Neural progenitor cell (in vitro differentiated cells): ENCODE measurements around the gene NFE2L3. TPM values are rescaled to one million over a fixed set of nuclear protein-coding genes. Genes with fewer than 3 reads are reported as not detected.

ENCODE experiments used
- DNase-seq: peaks from one replicate; pipeline ENCODE4 v3.0.0-alpha.2; 2016; ENCODE audit warnings: low spot score
- H2AFZ ChIP-seq: fragments of 200-600 bp; sonication (generic); replicated peaks from 2 replicates; pipeline ENCODE4 v1.6.1; 2016; ENCODE audit warnings: antibody characterized with exemption
- H3F3A ChIP-seq: fragments of 200-600 bp; sonication (generic); 2 replicates; pipeline ENCODE4 v1.6.1; 2016; ENCODE audit warnings: antibody characterized with exemption, low read depth
- H3K27ac ChIP-seq: fragments of 200-600 bp; sonication (generic); 2 replicates; pipeline ENCODE4 v1.5.1; 2016; ENCODE audit warnings: mild to moderate bottlenecking
- H3K27me3 ChIP-seq: fragments of 200-600 bp; sonication (generic); 2 replicates; pipeline ENCODE4 v1.6.1; 2016; ENCODE audit warnings: mild to moderate bottlenecking, moderate library complexity
- H3K36me3 ChIP-seq: fragments of 200-600 bp; sonication (generic); 2 replicates; pipeline ENCODE4 v1.5.1; 2016
- H3K4me1 ChIP-seq: fragments of 200-600 bp; sonication (generic); 2 replicates; pipeline ENCODE4 v1.6.1; 2016; ENCODE audit warnings: mixed run types
- H3K4me2 ChIP-seq: fragments of 200-600 bp; sonication (generic); 2 replicates; pipeline ENCODE4 v1.6.1; 2016
- H3K4me3 ChIP-seq: fragments of 200-600 bp; sonication (generic); 2 replicates; pipeline ENCODE4 v1.5.1; 2016
- H3K79me2 ChIP-seq: fragments of 200-600 bp; sonication (generic); 2 replicates; pipeline ENCODE4 v1.6.1; 2016; ENCODE audit warnings: low read depth
- H3K9ac ChIP-seq: fragments of 200-600 bp; sonication (generic); 2 replicates; pipeline ENCODE4 v1.6.1; 2016
- H3K9me3 ChIP-seq: fragments of 200-600 bp; sonication (generic); 2 replicates; pipeline ENCODE4 v1.5.1; 2016; ENCODE audit warnings: low read depth
- H4K20me1 ChIP-seq: fragments of 200-600 bp; sonication (generic); 2 replicates; pipeline ENCODE4 v1.6.1; 2016; ENCODE audit warnings: low read depth
- H3K27ac Mint-ChIP-seq: 3 replicates; pipeline ENCODE4 v1.8.0; 2021; ENCODE audit warnings: mixed read lengths
- H3K27me3 Mint-ChIP-seq: 2 replicates; pipeline ENCODE4 v1.8.0; 2022; ENCODE audit warnings: low read depth, mild to moderate bottlenecking, inconsistent platforms, moderate library complexity, mixed read lengths; ENCODE audit not compliant: insufficient read depth
- H3K36me3 Mint-ChIP-seq: 3 replicates; pipeline ENCODE4 v1.8.0; 2021; ENCODE audit warnings: mixed read lengths
- H3K4me1 Mint-ChIP-seq: 3 replicates; pipeline ENCODE4 v1.8.0; 2021; ENCODE audit warnings: mixed read lengths
- H3K4me3 Mint-ChIP-seq: 3 replicates; pipeline ENCODE4 v1.8.0; 2021; ENCODE audit warnings: mild to moderate bottlenecking, moderate library complexity, mixed read lengths
- H3K9me3 Mint-ChIP-seq: 3 replicates; pipeline ENCODE4 v1.8.0; 2020; ENCODE audit warnings: mixed read lengths
- CTCF ChIP-seq: fragments of 200-600 bp; sonication (generic); IDR thresholded peaks from 2 replicates; pipeline ENCODE4 v1.5.1; 2017; ENCODE audit warnings: antibody characterized with exemption, mild to moderate bottlenecking
- EZH2 ChIP-seq: fragments of 200-600 bp; sonication (generic); IDR thresholded peaks from 2 replicates; pipeline ENCODE4 v1.6.1; 2017; ENCODE audit warnings: antibody characterized with exemption, mild to moderate bottlenecking, moderate library complexity
- EZH2phosphoT487 ChIP-seq: fragments of 200-600 bp; sonication (generic); IDR thresholded peaks from 2 replicates; pipeline ENCODE4 v1.6.1; 2017; ENCODE audit warnings: antibody characterized with exemption
- total RNA-seq: library from RNA; depleted of rRNA; stranded (reverse); fragments of >200 nt; gene quantifications from 2 replicates; pipeline ENCODE4 v1.2.3, GENCODE V29; 2015; ENCODE audit warnings: low replicate concordance

NFE2L3 gene
- total RNA-seq, 1 donor from 2014 or later, result 6.2 TPM

GRCh38 chr7:26135551-26135950 lies 16.4 kb upstream of the NFE2L3 start:
- Histone ChIP-seq H3K4me1 (no peaks in the 10 kb centered on the region), H3K79me2 (no peaks in the 10 kb centered on the region), H3K27me3 (no peaks in the 10 kb centered on the region), H3K9ac (no peak overlapping the region), H3K9me3 (peaks cover 4% of the 10 kb centered on the region), H3K4me2 (no peak overlapping the region), H3K4me3 (no peak overlapping the region), H2AFZ (no peak overlapping the region), H4K20me1 (no peaks in the 10 kb centered on the region), H3K36me3 (no peaks in the 10 kb centered on the region), H3F3A (no peaks in the 10 kb centered on the region), H3K27ac (no peak overlapping the region)
- no peak overlapping the region for H3K27ac Mint-ChIP-seq
- no peaks in the 10 kb centered on the region for H3K4me1 Mint-ChIP-seq
- H3K27me3 Mint-ChIP-seq, result peaks cover 2% of the 10 kb centered on the region
- peaks cover 11% of the 10 kb centered on the region for H3K9me3 Mint-ChIP-seq
- TF ChIP-seq EZH2 (no peak), CTCF (no peak), EZH2phosphoT487 (no peak)
- no peak overlapping the region for H3K4me3 Mint-ChIP-seq
- no peak for DNase-seq
- no peaks in the 10 kb centered on the region for H3K36me3 Mint-ChIP-seq

- H3K9me3 Mint-ChIP-seq, result peaks cover 9% of the 10 kb centered on the region
- TF ChIP-seq CTCF (no peak), EZH2phosphoT487 (no peak), EZH2 (no peak)
- H3K27me3 Mint-ChIP-seq, result peaks cover 4% of the 10 kb centered on the region
Observed at GRCh38 chr7:26136831-26137230, 15.2 kb upstream of the NFE2L3 start.

GRCh38 chr7:26140380-26140779 lies 11.6 kb upstream of the NFE2L3 start:
- Histone ChIP-seq H3K4me2 (no peak overlapping the region), H3K79me2 (no peaks in the 10 kb centered on the region), H3K9me3 (peaks cover 4% of the 10 kb centered on the region), H4K20me1 (no peaks in the 10 kb centered on the region), H3K4me3 (no peak overlapping the region), H3F3A (no peaks in the 10 kb centered on the region), H3K27ac (no peak overlapping the region), H3K9ac (no peak overlapping the region), H2AFZ (no peak overlapping the region), H3K4me1 (no peaks in the 10 kb centered on the region), H3K36me3 (no peaks in the 10 kb centered on the region), H3K27me3 (no peaks in the 10 kb centered on the region)
- DNase-seq, result no peak
- Mint-ChIP-seq H3K4me1 (peaks cover 5% of the 10 kb centered on the region), H3K4me3 (no peak overlapping the region), H3K9me3 (no peaks in the 10 kb centered on the region), H3K36me3 (no peaks in the 10 kb centered on the region), H3K27me3 (peaks cover 2% of the 10 kb centered on the region), H3K27ac (no peak overlapping the region)
- no peak for TF ChIP-seq EZH2phosphoT487
- no peak for TF ChIP-seq EZH2
- TF ChIP-seq CTCF, result no peak

More at GRCh38 chr7:26136831-26137230, 15.2 kb upstream of the NFE2L3 start:
- H3K4me3 ChIP-seq, result no peak overlapping the region
- no peaks in the 10 kb centered on the region for H4K20me1 ChIP-seq
- no peaks in the 10 kb centered on the region for H3K36me3 ChIP-seq
- H3K27ac ChIP-seq, result no peak overlapping the region
- no peak for DNase-seq
- H3K4me2 ChIP-seq, result no peak overlapping the region
- H3K4me3 Mint-ChIP-seq, result no peak overlapping the region
- no peak overlapping the region for H2AFZ ChIP-seq
- no peaks in the 10 kb centered on the region for H3F3A ChIP-seq
- no peaks in the 10 kb centered on the region for H3K4me1 ChIP-seq
- H3K9ac ChIP-seq, result no peak overlapping the region
- H3K9me3 ChIP-seq, result peaks cover 4% of the 10 kb centered on the region
- no peaks in the 10 kb centered on the region for H3K36me3 Mint-ChIP-seq
- no peaks in the 10 kb centered on the region for H3K27me3 ChIP-seq
- no peak overlapping the region for H3K27ac Mint-ChIP-seq
- H3K4me1 Mint-ChIP-seq, result no peaks in the 10 kb centered on the region
- no peaks in the 10 kb centered on the region for H3K79me2 ChIP-seq
